ENCODE results near the gene SCT. TPM values are rescaled to one million over a fixed set of nuclear protein-coding genes. Genes with fewer than 3 reads are reported as not detected.

SCT gene
- total RNA-seq, 1 experiment from 2014 or later = not detected

- BruUV-seq (replicated peaks) = no TSS peak
- no peak for DNase-seq
- ChIA-PET CTCF (no interaction called here), POLR2A (no interaction called here)
- Mint-ChIP-seq H3K9me3 (ENCODE audit: unreplicated experiment) (no peaks in the 10 kb centered on the region), H3K4me3 (ENCODE audit: unreplicated experiment) (no peak overlapping the region), H3K36me3 (ENCODE audit: insufficient read depth, unreplicated experiment) (peaks cover 79% of the 10 kb centered on the region), H3K27ac (ENCODE audit: unreplicated experiment) (no peak overlapping the region), H3K27me3 (ENCODE audit: insufficient read depth, unreplicated experiment) (no peaks in the 10 kb centered on the region), H3K4me1 (ENCODE audit: low read depth, unreplicated experiment) (peaks cover 26% of the 10 kb centered on the region)
- intact Hi-C loops (cut with micrococcal nuclease; ENCODE audit: unreplicated experiment) = no loop called here
- Histone ChIP-seq H3K36me3 (ENCODE audit: control insufficient read depth, insufficient read depth, low read length) (peaks cover 1% of the 10 kb centered on the region), H3K27me3 (replicated peaks; ENCODE audit: control insufficient read depth, insufficient read depth, low read length) (no peaks in the 10 kb centered on the region), H3K4me1 (peaks cover 36% of the 10 kb centered on the region), H3K9me3 (no peaks in the 10 kb centered on the region), H3K4me3 (ENCODE audit: low read depth, low read length) (no peak overlapping the region)
- TF ChIP-seq CTCF (IDR thresholded peaks at IDR 0.05; ENCODE audit: insufficient read depth in 1 of 2, low read depth in 1 of 2, low read length in 1 of 2, severe bottlenecking in 1 of 2, unreplicated experiment in 1 of 2) = no peak
These were observed 42.7 kb downstream of the SCT start for GRCh38 chr11:584287-584686.

GRCh38 chr11:581752-582151, 45.2 kb downstream of the SCT start:
- BruUV-seq (replicated peaks) = no TSS peak

GRCh38 chr11:581342-581741, 45.6 kb downstream of the SCT start:
- Mint-ChIP-seq H3K27ac (ENCODE audit: unreplicated experiment) (no peak overlapping the region), H3K9me3 (ENCODE audit: unreplicated experiment) (no peaks in the 10 kb centered on the region), H3K36me3 (ENCODE audit: insufficient read depth, unreplicated experiment) (peaks cover 54% of the 10 kb centered on the region), H3K4me3 (ENCODE audit: unreplicated experiment) (no peak overlapping the region), H3K27me3 (ENCODE audit: insufficient read depth, unreplicated experiment) (no peaks in the 10 kb centered on the region), H3K4me1 (ENCODE audit: low read depth, unreplicated experiment) (peaks cover 4% of the 10 kb centered on the region)
- H3K27me3 ChIP-seq (replicated peaks; ENCODE audit: control insufficient read depth, insufficient read depth, low read length) = no peaks in the 10 kb centered on the region
- POLR2A ChIA-PET = no interaction called here
- no peak for DNase-seq
- H3K4me3 ChIP-seq (ENCODE audit: low read depth, low read length) = no peak overlapping the region
- TF ChIP-seq CTCF (IDR thresholded peaks at IDR 0.05; ENCODE audit: insufficient read depth in 1 of 2, low read depth in 1 of 2, low read length in 1 of 2, severe bottlenecking in 1 of 2, unreplicated experiment in 1 of 2) = no peak
- peaks cover 1% of the 10 kb centered on the region; the same call in 1 of the 2 replicates for H3K36me3 ChIP-seq (ENCODE audit: control insufficient read depth, insufficient read depth, low read length)
- CTCF ChIA-PET = no interaction called here
- BruUV-seq (replicated peaks) = no TSS peak
- intact Hi-C loops (cut with micrococcal nuclease; ENCODE audit: unreplicated experiment) = no loop called here
- H3K9me3 ChIP-seq = no peaks in the 10 kb centered on the region
- H3K4me1 ChIP-seq = peaks cover 31% of the 10 kb centered on the region

More at GRCh38 chr11:581752-582151, 45.2 kb downstream of the SCT start:
- Mint-ChIP-seq H3K36me3 (ENCODE audit: insufficient read depth, unreplicated experiment) (peaks cover 57% of the 10 kb centered on the region), H3K4me3 (ENCODE audit: unreplicated experiment) (no peak overlapping the region), H3K4me1 (ENCODE audit: low read depth, unreplicated experiment) (peaks cover 8% of the 10 kb centered on the region), H3K9me3 (ENCODE audit: unreplicated experiment) (no peaks in the 10 kb centered on the region), H3K27ac (ENCODE audit: unreplicated experiment) (no peak overlapping the region), H3K27me3 (ENCODE audit: insufficient read depth, unreplicated experiment) (no peaks in the 10 kb centered on the region)
- Histone ChIP-seq H3K4me3 (ENCODE audit: low read depth, low read length) (no peak overlapping the region), H3K36me3 (ENCODE audit: control insufficient read depth, insufficient read depth, low read length) (peaks cover 1% of the 10 kb centered on the region; the same call in 1 of the 2 replicates), H3K9me3 (no peaks in the 10 kb centered on the region), H3K27me3 (replicated peaks; ENCODE audit: control insufficient read depth, insufficient read depth, low read length) (no peaks in the 10 kb centered on the region), H3K4me1 (peaks cover 35% of the 10 kb centered on the region)
- ChIA-PET POLR2A (no interaction called here), CTCF (no interaction called here)
- intact Hi-C loops (cut with micrococcal nuclease; ENCODE audit: unreplicated experiment) = no loop called here
- DNase-seq = no peak
- no peak for TF ChIP-seq CTCF (IDR thresholded peaks at IDR 0.05; ENCODE audit: insufficient read depth in 1 of 2, low read depth in 1 of 2, low read length in 1 of 2, severe bottlenecking in 1 of 2, unreplicated experiment in 1 of 2)
